Jurkat, Clone E6-1 (cell line): ENCODE measurements around the gene AURKAIP1.
"Not testable (repeated sequence)": the region's sequence is repeated elsewhere in the genome, so short reads cannot be mapped to it uniquely, and the experiment has no call there.

ENCODE experiments used
- DNase-seq: peaks from one replicate; pipeline ENCODE4 v3.0.0-alpha.2; 2011; ENCODE audit warnings: low read depth, low spot score
- H3K4me3 ChIP-seq: 2 replicates; pipeline ENCODE4 v1.5.1; 2011; ENCODE audit warnings: mild to moderate bottlenecking, low read length, control low read depth, moderate library complexity

The AURKAIP1 gene

GRCh38 chr1:1393014-1393413, 18.0 kb upstream of the AURKAIP1 start:
- DNase-seq, result no peak
- H3K4me3 ChIP-seq, result no peak overlapping the region

- DNase-seq, result no peak
- no peak overlapping the region for H3K4me3 ChIP-seq
Observed at GRCh38 chr1:1391225-1391624, 16.2 kb upstream of the AURKAIP1 start.

- no peak for DNase-seq
Observed at GRCh38 chr1:1390675-1391074, 15.7 kb upstream of the AURKAIP1 start.

GRCh38 chr1:1388078-1388472, 13.1 kb upstream of the AURKAIP1 start:
- DNase-seq, result no peak
- no peak overlapping the region for H3K4me3 ChIP-seq

More at GRCh38 chr1:1390675-1391074, 15.7 kb upstream of the AURKAIP1 start:
- no peak overlapping the region for H3K4me3 ChIP-seq

- DNase-seq, result no peak
- no peak overlapping the region for H3K4me3 ChIP-seq
Observed at GRCh38 chr1:1387098-1388077, 12.4 kb upstream of the AURKAIP1 start.

GRCh38 chr1:1385931-1386330, 10.9 kb upstream of the AURKAIP1 start:
- no peak for DNase-seq
- no peak overlapping the region for H3K4me3 ChIP-seq

GRCh38 chr1:1385339-1385738, 10.3 kb upstream of the AURKAIP1 start:
- DNase-seq, H3K4me3 ChIP-seq: not testable (repeated sequence)

- no peak overlapping the region for H3K4me3 ChIP-seq
- DNase-seq, result no peak
Observed at GRCh38 chr1:1381294-1381693, 6.3 kb upstream of the AURKAIP1 start.

- H3K4me3 ChIP-seq, result no peak overlapping the region
- no peak for DNase-seq
Observed at GRCh38 chr1:1380860-1381259, 5.9 kb upstream of the AURKAIP1 start.

- H3K4me3 ChIP-seq, result no peak overlapping the region
- no peak for DNase-seq
Observed at GRCh38 chr1:1377540-1378205, 2.7 kb upstream of the AURKAIP1 start.

- peak overlapping the region; percentile 80 for H3K4me3 ChIP-seq
- DNase-seq, result no peak
Observed at GRCh38 chr1:1376551-1377226, 1.7 kb upstream of the AURKAIP1 start.

GRCh38 chr1:1374589-1374928, 448 bp downstream of the AURKAIP1 start:
- no peak for DNase-seq
- peak overlapping the region; percentile 80 for H3K4me3 ChIP-seq

- H3K4me3 ChIP-seq, result peak overlapping the region; percentile 80
- no peak for DNase-seq
Observed at GRCh38 chr1:1373815-1374588, 1.0 kb downstream of the AURKAIP1 start.

GRCh38 chr1:1373051-1373814, 1.8 kb downstream of the AURKAIP1 start:
- DNase-seq, result no peak
- no peak overlapping the region for H3K4me3 ChIP-seq

- no peak overlapping the region for H3K4me3 ChIP-seq
- DNase-seq, result peak; percentile 42
Observed at GRCh38 chr1:1371746-1372711, 3.0 kb downstream of the AURKAIP1 start.

- peak; percentile 84 for DNase-seq
Observed at GRCh38 chr1:1371364-1371745, 3.7 kb downstream of the AURKAIP1 start.

GRCh38 chr1:1370771-1371300, 4.2 kb downstream of the AURKAIP1 start:
- DNase-seq, result no peak
- no peak overlapping the region for H3K4me3 ChIP-seq

More at GRCh38 chr1:1371364-1371745, 3.7 kb downstream of the AURKAIP1 start:
- H3K4me3 ChIP-seq, result no peak overlapping the region
